C4-2B (cell line): ENCODE data around the gene FCGBP.

Source experiments
- ZFX ChIP-seq: fragments of 450-650 bp; IDR thresholded peaks from 2 replicates; pipeline ENCODE4 v1.6.1; 2017
- TF ChIP-seq, protein P1 (sequence below): fragments of 450-650 bp; conservative IDR thresholded peaks from 2 replicates; pipeline ENCODE4 v1.5.1; 2017; ENCODE audit warnings: mild to moderate bottlenecking

DNA sequence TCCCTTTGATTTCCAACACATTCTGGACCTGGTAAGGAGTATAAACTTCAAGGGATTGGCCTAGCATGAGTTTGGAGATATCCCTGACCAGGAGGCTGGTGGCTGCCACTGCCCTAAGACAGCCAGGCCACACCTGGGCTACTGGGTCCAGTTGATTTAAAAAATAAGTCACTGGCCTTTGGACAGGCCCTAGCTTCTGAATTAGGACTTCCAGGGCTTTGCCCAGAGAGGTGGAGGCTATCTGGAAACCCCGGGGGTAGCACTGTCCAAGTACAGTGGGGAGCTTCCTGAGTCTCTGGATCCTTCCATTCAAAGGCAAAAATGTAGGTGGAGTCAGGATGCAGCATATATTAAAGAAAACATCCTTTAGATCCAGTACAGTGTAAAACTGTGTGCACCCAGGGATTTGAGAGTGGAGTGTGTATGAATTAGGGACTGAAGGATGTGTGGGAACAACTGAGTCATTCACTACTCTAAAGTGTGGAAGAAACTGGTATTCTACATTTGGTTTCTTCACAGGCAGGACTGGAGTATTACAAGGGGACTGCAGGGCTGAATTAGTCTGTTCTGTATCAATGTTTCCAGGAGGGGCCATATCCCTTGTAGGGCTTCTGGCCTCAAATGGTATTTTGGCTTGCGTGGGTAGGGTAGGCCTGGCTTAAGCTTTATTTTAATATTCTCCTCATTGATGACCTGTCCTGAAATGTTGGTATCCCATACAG lies 14.8 kb upstream of the FCGBP start:
- TF ChIP-seq, protein P1, sequence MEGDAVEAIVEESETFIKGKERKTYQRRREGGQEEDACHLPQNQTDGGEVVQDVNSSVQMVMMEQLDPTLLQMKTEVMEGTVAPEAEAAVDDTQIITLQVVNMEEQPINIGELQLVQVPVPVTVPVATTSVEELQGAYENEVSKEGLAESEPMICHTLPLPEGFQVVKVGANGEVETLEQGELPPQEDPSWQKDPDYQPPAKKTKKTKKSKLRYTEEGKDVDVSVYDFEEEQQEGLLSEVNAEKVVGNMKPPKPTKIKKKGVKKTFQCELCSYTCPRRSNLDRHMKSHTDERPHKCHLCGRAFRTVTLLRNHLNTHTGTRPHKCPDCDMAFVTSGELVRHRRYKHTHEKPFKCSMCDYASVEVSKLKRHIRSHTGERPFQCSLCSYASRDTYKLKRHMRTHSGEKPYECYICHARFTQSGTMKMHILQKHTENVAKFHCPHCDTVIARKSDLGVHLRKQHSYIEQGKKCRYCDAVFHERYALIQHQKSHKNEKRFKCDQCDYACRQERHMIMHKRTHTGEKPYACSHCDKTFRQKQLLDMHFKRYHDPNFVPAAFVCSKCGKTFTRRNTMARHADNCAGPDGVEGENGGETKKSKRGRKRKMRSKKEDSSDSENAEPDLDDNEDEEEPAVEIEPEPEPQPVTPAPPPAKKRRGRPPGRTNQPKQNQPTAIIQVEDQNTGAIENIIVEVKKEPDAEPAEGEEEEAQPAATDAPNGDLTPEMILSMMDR = no peak
- TF ChIP-seq ZFX = no peak
